K562 (cell line): Measurements from ENCODE around the gene MXRA7. TPM values are rescaled to one million over a fixed set of nuclear protein-coding genes. Genes with fewer than 3 reads are reported as not detected.

Experiments
- ARID3A ChIP-seq: IDR thresholded peaks from 2 replicates; pipeline ENCODE4 v1.6.1; 2012; ENCODE audit warnings: low read depth, low read length, improper control_type of control experiment, borderline replicate concordance
- ASH1L ChIP-seq: fragments of 450-650 bp; IDR thresholded peaks from 2 replicates; pipeline ENCODE4 v1.6.1; 2018; ENCODE audit warnings: borderline replicate concordance, mild to moderate bottlenecking, low read depth; ENCODE audit not compliant: partially characterized antibody
- BCOR ChIP-seq: fragments of 450-650 bp; IDR thresholded peaks from 2 replicates; pipeline ENCODE4 v1.6.1; 2016
- COPS2 ChIP-seq: fragments of 450-650 bp; conservative IDR thresholded peaks from 2 replicates; pipeline ENCODE4 v1.6.1; 2016; ENCODE audit warnings: mild to moderate bottlenecking, moderate library complexity
- GATAD2B ChIP-seq: fragments of 450-650 bp; IDR thresholded peaks from 2 replicates; pipeline ENCODE4 v1.6.1; 2017; ENCODE audit warnings: mild to moderate bottlenecking, borderline replicate concordance
- HNRNPLL ChIP-seq: fragments of 200-400 bp; formaldehyde crosslinking; IDR thresholded peaks from 2 replicates; pipeline ENCODE4 v1.6.1; 2017; ENCODE audit warnings: low read length, low read depth, mild to moderate bottlenecking; ENCODE audit not compliant: poor library complexity, severe bottlenecking
- JUND ChIP-seq, 2 experiments: IDR thresholded peaks; 2 replicates in 1 of 2; 3 replicates in 1 of 2; pipeline ENCODE4 v1.6.1; 2011; ENCODE audit warnings: borderline replicate concordance in 2 of 2, low read depth in 2 of 2, low read length in 2 of 2, improper control_type of control experiment in 1 of 2, missing biosample characterization in 1 of 2, missing genetic modification characterization in 1 of 2, missing genetic modification reagents in 1 of 2
- MXI1 ChIP-seq: IDR thresholded peaks from 2 replicates; pipeline ENCODE4 v1.6.1; 2011; ENCODE audit warnings: low read depth, mild to moderate bottlenecking, improper control_type of control experiment, low read length
- PML ChIP-seq: IDR thresholded peaks from 2 replicates; pipeline ENCODE4 v1.6.1; 2012; ENCODE audit warnings: low read length, inconsistent platforms
- PYGO2 ChIP-seq: fragments of 450-650 bp; IDR thresholded peaks from 2 replicates; pipeline ENCODE4 v1.6.1; 2016; ENCODE audit warnings: mild to moderate bottlenecking, missing genetic modification characterization, moderate library complexity, missing compliant biosample characterization
- SLC30A9 ChIP-seq: fragments of 250-450 bp; sonication (Bioruptor Pico); IDR thresholded peaks from 2 replicates; pipeline ENCODE4 v1.8.0; 2022; ENCODE audit warnings: mild to moderate bottlenecking, moderate library complexity
- STAT5B ChIP-seq: fragments of 250-450 bp; sonication (Bioruptor Pico); IDR thresholded peaks from 2 replicates; pipeline ENCODE4 v1.8.0; 2021; ENCODE audit warnings: mild to moderate bottlenecking, inconsistent platforms
- TAF7 ChIP-seq: fragments of 450-650 bp; IDR thresholded peaks from 2 replicates; pipeline ENCODE4 v1.6.1; 2016; ENCODE audit warnings: missing genetic modification characterization, missing compliant biosample characterization
- THAP12 ChIP-seq: fragments of 250-450 bp; sonication (Bioruptor Pico); IDR thresholded peaks from 2 replicates; pipeline ENCODE4 v1.9.0; 2021; ENCODE audit warnings: mild to moderate bottlenecking, inconsistent platforms
- ZNF668 ChIP-seq: fragments of 250-450 bp; sonication (Bioruptor Pico); IDR thresholded peaks from 2 replicates; pipeline ENCODE4 v1.8.0; 2022; ENCODE audit warnings: mild to moderate bottlenecking, inconsistent platforms
- ZNF778 ChIP-seq: fragments of 450-650 bp; formaldehyde crosslinking; IDR thresholded peaks from 2 replicates; pipeline ENCODE4 v1.4.0; 2020; ENCODE audit warnings: mild to moderate bottlenecking, moderate library complexity
- polyA plus RNA-seq, 8 experiments: library from polyadenylated mRNA; depleted of rRNA in 4 of 8; stranded (reverse) in 5 of 8; unstranded in 3 of 8; fragments of >200 nt; fragmentation: Nextera tagmentation in 2 of 8; fragmentation: Illumina TruSeq in 1 of 8; extraction: Ambion mirVana in 2 of 8; extraction: Trizol in 1 of 8; gene quantifications; 2 replicates each; pipeline versions ENCODE4 v1.2.1 to v1.2.3, GENCODE V29; 2011 to 2014; ENCODE audit warnings: inconsistent platforms in 1 of 8, missing spikeins in 1 of 8
- total RNA-seq, 7 experiments: library from RNA; depleted of rRNA in 6 of 7; stranded (reverse); fragments of >200 nt in 6 of 7; fragmentation: Illumina TruSeq in 2 of 7; extraction: Trizol in 2 of 7; gene quantifications; 2 replicates each; pipeline versions ENCODE4 v1.2.1 to v1.2.3, GENCODE V29; 2011 to 2021; ENCODE audit warnings: low replicate concordance in 1 of 7
- TF ChIP-seq, protein P1 (sequence below): sonication (generic); formaldehyde crosslinking; IDR thresholded peaks from 2 replicates; pipeline ENCODE4 v1.8.0; 2022; ENCODE audit warnings: missing genetic modification reagents, mild to moderate bottlenecking, borderline replicate concordance
- TF ChIP-seq, protein P2 (sequence below): sonication (generic); formaldehyde crosslinking; IDR thresholded peaks from 2 replicates; pipeline ENCODE4 v1.8.1; 2023; ENCODE audit warnings: mild to moderate bottlenecking, missing genetic modification reagents

The MXRA7 gene
- total and polyA plus RNA-seq, 9 of the 15 experiments (the other 6 are each of a cell fraction or from before 2014, with no cell fraction given): 2.6 to 38.4 (median 14.3) TPM

DNA sequence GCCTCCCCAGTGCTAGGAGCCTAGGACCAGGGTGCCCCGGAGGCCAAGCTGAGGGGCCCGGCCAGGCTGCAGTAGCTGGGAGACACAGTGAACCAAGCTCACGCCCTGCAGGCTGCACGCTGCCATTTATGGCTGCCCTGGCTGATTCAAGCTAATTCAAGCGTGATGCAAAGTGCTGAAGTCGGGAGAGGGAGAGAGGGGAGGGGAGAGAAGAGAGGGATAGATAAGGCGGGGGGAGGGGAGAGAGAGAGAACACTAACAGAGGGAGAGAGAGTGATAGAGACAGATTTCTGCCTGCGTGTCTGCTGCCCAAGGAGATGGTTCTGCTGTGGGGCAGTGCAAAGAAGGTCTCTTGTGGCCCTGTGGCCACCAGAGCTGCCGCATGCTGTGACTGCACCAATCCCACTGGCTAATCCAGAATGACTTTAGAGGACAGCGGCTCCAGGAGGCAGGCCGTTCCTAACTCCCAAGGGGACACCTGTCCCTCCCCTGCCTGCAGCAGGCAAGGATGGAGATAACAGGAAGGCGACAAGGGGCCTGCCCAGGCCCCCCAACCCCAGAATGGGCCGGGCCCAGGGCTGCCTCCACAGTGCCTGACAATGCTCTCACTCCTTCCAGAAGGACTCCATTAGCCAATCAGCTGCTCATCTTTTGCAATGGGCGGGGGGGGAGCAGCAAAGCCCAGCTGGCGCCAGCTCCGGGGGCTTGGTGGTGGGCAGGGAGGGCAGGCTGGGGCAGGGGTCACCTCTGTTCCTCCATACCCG, 12.9 kb downstream of the MXRA7 start (continued):
- TF ChIP-seq SLC30A9 (CRISPR knock-in tag) (no peak), STAT5B (CRISPR knock-in tag) (no peak), TAF7 (tag) (peak; percentile 19; the same call in 1 of the 2 replicates), ZNF668 (no peak), ZNF778 (no peak), PYGO2 (no peak), BCOR (peak; percentile 83), MXI1 (no peak), THAP12 (CRISPR knock-in tag) (no peak), HNRNPLL (no peak), ARID3A (no peak), COPS2 (no peak), JUND (IDR thresholded peaks at IDR 0.05; ENCODE audit: borderline replicate concordance, low read depth, low read length) (peak; percentile 57), JUND (tag; IDR thresholded peaks at IDR 0.05; ENCODE audit: borderline replicate concordance, low read depth, low read length) (peak; percentile 38; the same call in 1 of the 3 replicates), PML (no peak), GATAD2B (no peak), ASH1L (no peak)
- TF ChIP-seq, protein P1, sequence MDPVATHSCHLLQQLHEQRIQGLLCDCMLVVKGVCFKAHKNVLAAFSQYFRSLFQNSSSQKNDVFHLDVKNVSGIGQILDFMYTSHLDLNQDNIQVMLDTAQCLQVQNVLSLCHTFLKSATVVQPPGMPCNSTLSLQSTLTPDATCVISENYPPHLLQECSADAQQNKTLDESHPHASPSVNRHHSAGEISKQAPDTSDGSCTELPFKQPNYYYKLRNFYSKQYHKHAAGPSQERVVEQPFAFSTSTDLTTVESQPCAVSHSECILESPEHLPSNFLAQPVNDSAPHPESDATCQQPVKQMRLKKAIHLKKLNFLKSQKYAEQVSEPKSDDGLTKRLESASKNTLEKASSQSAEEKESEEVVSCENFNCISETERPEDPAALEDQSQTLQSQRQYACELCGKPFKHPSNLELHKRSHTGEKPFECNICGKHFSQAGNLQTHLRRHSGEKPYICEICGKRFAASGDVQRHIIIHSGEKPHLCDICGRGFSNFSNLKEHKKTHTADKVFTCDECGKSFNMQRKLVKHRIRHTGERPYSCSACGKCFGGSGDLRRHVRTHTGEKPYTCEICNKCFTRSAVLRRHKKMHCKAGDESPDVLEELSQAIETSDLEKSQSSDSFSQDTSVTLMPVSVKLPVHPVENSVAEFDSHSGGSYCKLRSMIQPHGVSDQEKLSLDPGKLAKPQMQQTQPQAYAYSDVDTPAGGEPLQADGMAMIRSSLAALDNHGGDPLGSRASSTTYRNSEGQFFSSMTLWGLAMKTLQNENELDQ (CRISPR knock-in tag): no peak
- TF ChIP-seq, protein P2, sequence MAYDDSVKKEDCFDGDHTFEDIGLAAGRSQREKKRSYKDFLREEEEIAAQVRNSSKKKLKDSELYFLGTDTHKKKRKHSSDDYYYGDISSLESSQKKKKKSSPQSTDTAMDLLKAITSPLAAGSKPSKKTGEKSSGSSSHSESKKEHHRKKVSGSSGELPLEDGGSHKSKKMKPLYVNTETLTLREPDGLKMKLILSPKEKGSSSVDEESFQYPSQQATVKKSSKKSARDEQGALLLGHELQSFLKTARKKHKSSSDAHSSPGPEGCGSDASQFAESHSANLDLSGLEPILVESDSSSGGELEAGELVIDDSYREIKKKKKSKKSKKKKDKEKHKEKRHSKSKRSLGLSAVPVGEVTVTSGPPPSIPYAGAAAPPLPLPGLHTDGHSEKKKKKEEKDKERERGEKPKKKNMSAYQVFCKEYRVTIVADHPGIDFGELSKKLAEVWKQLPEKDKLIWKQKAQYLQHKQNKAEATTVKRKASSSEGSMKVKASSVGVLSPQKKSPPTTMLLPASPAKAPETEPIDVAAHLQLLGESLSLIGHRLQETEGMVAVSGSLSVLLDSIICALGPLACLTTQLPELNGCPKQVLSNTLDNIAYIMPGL (CRISPR knock-in tag): no peak
